Stomach (tissue), 9 donors: ENCODE results near the gene NOS1. TPM values are rescaled to one million over a fixed set of nuclear protein-coding genes. Genes with fewer than 3 reads are reported as not detected.
"Not testable (repeated sequence)": the region's sequence is repeated elsewhere in the genome, so short reads cannot be mapped to it uniquely, and the experiment has no call there.

Experiments used
- DNase-seq, 2 donors: peaks; one replicate each; pipeline versions ENCODE4 v3.0.0 to v3.0.0-alpha.2; 2013 to 2019
- H3K27ac ChIP-seq, 5 donors: fragments of 200-600 bp in 4 of 5; sonication (generic) in 4 of 5; one replicate each; pipeline ENCODE4 v1.5.1; 2013 to 2019; ENCODE audit warnings: mild to moderate bottlenecking in 1 of 5, moderate library complexity in 1 of 5
- H3K27me3 ChIP-seq, 3 donors: fragments of 200-600 bp; sonication (generic); one replicate each; pipeline ENCODE4 v1.5.1; 2017 to 2019; ENCODE audit warnings: mixed run types in 1 of 3
- H3K36me3 ChIP-seq, 4 donors: fragments of 200-600 bp; sonication (generic); 1 replicate in 3 of 4; 2 replicates in 1 of 4; pipeline ENCODE4 v1.5.1; 2016 to 2019
- H3K4me1 ChIP-seq, 4 donors: fragments of 200-600 bp; sonication (generic); one replicate each; pipeline ENCODE4 v1.5.1; 2016 to 2019
- H3K4me3 ChIP-seq, 4 donors: fragments of 200-600 bp; sonication (generic) in 3 of 4; one replicate each; pipeline ENCODE4 v1.5.1; 2016 to 2019; ENCODE audit warnings: mild to moderate bottlenecking in 1 of 4
- H3K9me3 ChIP-seq, 4 donors: fragments of 200-600 bp; sonication (generic); one replicate each; pipeline ENCODE4 v1.5.1; 2016 to 2019
- CTCF ChIP-seq, 7 experiments: fragments of 450-650 bp in 4 of 7; fragments of 200-600 bp in 3 of 7; sonication (generic) in 3 of 7; IDR thresholded peaks; one replicate each; pipeline ENCODE4 v1.5.1; 2016 to 2019; ENCODE audit warnings: antibody characterized with exemption in 7 of 7, control low read depth in 2 of 7, mild to moderate bottlenecking in 1 of 7
- EP300 ChIP-seq: sonication (generic); formaldehyde crosslinking; IDR thresholded peaks from one replicate; pipeline ENCODE4 v1.6.1; 2017; ENCODE audit warnings: antibody characterized with exemption
- POLR2A ChIP-seq, 4 donors: fragments of 450-650 bp; IDR thresholded peaks; one replicate each; pipeline ENCODE4 v1.6.1; 2016; ENCODE audit warnings: antibody characterized with exemption in 4 of 4, control low read depth in 2 of 4, mild to moderate bottlenecking in 1 of 4, moderate library complexity in 1 of 4
- POLR2AphosphoS5 ChIP-seq, 3 donors: sonication (generic); formaldehyde crosslinking; IDR thresholded peaks; one replicate each; pipeline ENCODE4 v1.6.1; 2016; ENCODE audit warnings: antibody characterized with exemption in 3 of 3
- WGBS, 5 donors: extraction: QIAGEN DNeasy Blood & Tissue Kit in 3 of 5; methylation state at CpG; one replicate each; pipeline versions ENCODE4 v1.1.5 to v1.1.7; 2013 to 2018; 5-methylcytosine and 5-hydroxymethylcytosine counted together
- intact Hi-C: fragments of 100-400 bp; cut with DNase I; formaldehyde crosslinking; loops from one replicate; pipeline ENCODE4 v1.15.1; 2023; ENCODE audit warnings: low total_unique reads
- polyA plus RNA-seq, 3 donors: library from polyadenylated mRNA; stranded (reverse); fragments of 200-250 nt; gene quantifications; one replicate each; pipeline ENCODE4 v1.2.3, GENCODE V29; 2013
- total RNA-seq, 5 donors: library from RNA; depleted of rRNA; stranded (reverse); fragments of >200 nt; gene quantifications; one replicate each; pipeline versions ENCODE4 v1.1.0 to v1.2.3, GENCODE V29; 2014 to 2016
- donor health status: healthy with polysubstance abuse.
- donor health status: Bipolar disorder and iron deficiency.
- donor health status: healthy.

The NOS1 gene
- total and polyA plus RNA-seq, 8 donors, result 0.15 to 3.1 (median 0.29) TPM; not detected in 3

- peaks cover 15 to 35% (median 26%) of the 10 kb centered on the region in 4 donors for H3K4me1 ChIP-seq
- no peaks in the 10 kb centered on the region for H3K9me3 ChIP-seq
- H3K27me3 ChIP-seq, result no peaks in the 10 kb centered on the region
- H3K36me3 ChIP-seq, result peaks cover 32 to 47% (median 46%) of the 10 kb centered on the region in 4 donors
- WGBS, 5 donors, result 15 to 35% (median 26%) methylated on average over 4 of the region's 4 CpGs
- TF ChIP-seq CTCF (IDR thresholded peaks at IDR 0.05) (no peak), POLR2AphosphoS5 (IDR thresholded peaks at IDR 0.05) (no peak), EP300 (no peak), POLR2A (IDR thresholded peaks at IDR 0.05) (no peak)
- H3K27ac ChIP-seq, result peak overlapping the region in 3 of 5 donors; percentile 1 to 19 (median 14)
- intact Hi-C loops, result no loop called here
- H3K4me3 ChIP-seq, result no peak overlapping the region
- peak in 1 of 2 donors; percentile 54 for DNase-seq
Measured at GRCh38 chr12:117187421-117187820, 174.0 kb downstream of the NOS1 start.

GRCh38 chr12:117182866-117183265 lies 178.6 kb downstream of the NOS1 start:
- Histone ChIP-seq H3K36me3 (peaks cover 48 to 91% (median 90%) of the 10 kb centered on the region in 4 donors), H3K9me3 (peaks cover 0 to 7% (median 0%) of the 10 kb centered on the region in 4 donors), H3K27me3 (no peaks in the 10 kb centered on the region), H3K27ac (no peak overlapping the region), H3K4me1 (peaks cover 3 to 10% (median 7%) of the 10 kb centered on the region in 4 donors), H3K4me3 (no peak overlapping the region)
- no peak for DNase-seq
- TF ChIP-seq EP300, result no peak
- no peak for TF ChIP-seq POLR2AphosphoS5 (IDR thresholded peaks at IDR 0.05)
- TF ChIP-seq POLR2A (IDR thresholded peaks at IDR 0.05), result no peak
- TF ChIP-seq CTCF (IDR thresholded peaks at IDR 0.05), result no peak
- 95 to 100% (median 98%) methylated on average over 3 of the region's 3 CpGs for WGBS, 5 donors
- intact Hi-C loops, result no loop called here

GRCh38 chr12:117181468-117181843 lies 180.0 kb downstream of the NOS1 start:
- 86 to 98% (median 93%) methylated on average over 8 of the region's 8 CpGs for WGBS, 5 donors
- DNase-seq, H3K4me3 ChIP-seq, H3K4me1 ChIP-seq, intact Hi-C loops, H3K9me3 ChIP-seq, H3K27me3 ChIP-seq, H3K27ac ChIP-seq: not testable (repeated sequence)
- H3K36me3 ChIP-seq, result peaks cover 49 to 100% (median 98%) of the 10 kb centered on the region in 4 donors

- peaks cover 0 to 7% (median 0%) of the 10 kb centered on the region in 4 donors for H3K9me3 ChIP-seq
- H3K4me1 ChIP-seq, result no peaks in the 10 kb centered on the region
- DNase-seq, result no peak
- TF ChIP-seq POLR2AphosphoS5 (IDR thresholded peaks at IDR 0.05) (no peak), POLR2A (IDR thresholded peaks at IDR 0.05) (no peak)
- WGBS, 5 donors, result 71 to 96% (median 84%) methylated on average over 4 of the region's 4 CpGs
- intact Hi-C loops, result no loop called here
- H3K27me3 ChIP-seq, result no peaks in the 10 kb centered on the region
- peaks cover 51 to 100% (median 98%) of the 10 kb centered on the region in 4 donors for H3K36me3 ChIP-seq
- no peak overlapping the region for H3K27ac ChIP-seq
- H3K4me3 ChIP-seq, result no peak overlapping the region
Measured at GRCh38 chr12:117180758-117181467, 180.5 kb downstream of the NOS1 start.

- Histone ChIP-seq H3K9me3 (peaks cover 0 to 7% (median 0%) of the 10 kb centered on the region in 4 donors), H3K4me3 (no peak overlapping the region), H3K27ac (no peak overlapping the region), H3K4me1 (no peaks in the 10 kb centered on the region), H3K36me3 (peaks cover 44 to 100% (median 98%) of the 10 kb centered on the region in 4 donors), H3K27me3 (no peaks in the 10 kb centered on the region)
- WGBS, 5 donors, result 87 to 96% (median 95%) methylated on average over 2 of the region's 2 CpGs
- no peak for DNase-seq
- TF ChIP-seq CTCF (IDR thresholded peaks at IDR 0.05) (no peak), POLR2AphosphoS5 (IDR thresholded peaks at IDR 0.05) (no peak), EP300 (no peak), POLR2A (IDR thresholded peaks at IDR 0.05) (no peak)
- intact Hi-C loops, result no loop called here
Measured at GRCh38 chr12:117178745-117179144, 182.7 kb downstream of the NOS1 start.
